HG02970 (cell line): ENCODE data around the gene DCLK1.

Experiments
- ATAC-seq: cut with Tn5 transposase; IDR thresholded peaks from one replicate; pipeline ENCODE4 v1.9.1; 2021; ENCODE audit warnings: mild to moderate bottlenecking, moderate library complexity, moderate number of reproducible peaks; ENCODE audit not compliant: unreplicated experiment, low FRiP score

DCLK1 gene

GRCh38 chr13:35961002-35961401 is 170.2 kb downstream of the DCLK1 start:
- no peak for ATAC-seq

GRCh38 chr13:35957996-35958395 is 173.2 kb downstream of the DCLK1 start:
- no peak for ATAC-seq

- no peak for ATAC-seq
These were observed 173.9 kb downstream of the DCLK1 start for GRCh38 chr13:35957241-35957731.

- no peak for ATAC-seq
These were observed 175.1 kb downstream of the DCLK1 start for GRCh38 chr13:35956074-35956473.

- ATAC-seq, result no peak
These were observed 177.0 kb downstream of the DCLK1 start for GRCh38 chr13:35954207-35954560.

- ATAC-seq, result no peak
These were observed 177.5 kb downstream of the DCLK1 start for GRCh38 chr13:35953537-35954206.

GRCh38 chr13:35947315-35947714 is 183.9 kb downstream of the DCLK1 start:
- no peak for ATAC-seq

GRCh38 chr13:35945368-35945767 is 185.8 kb downstream of the DCLK1 start:
- ATAC-seq, result no peak

- no peak for ATAC-seq
These were observed 189.8 kb downstream of the DCLK1 start for GRCh38 chr13:35941374-35941773.

GRCh38 chr13:35940734-35941133 is 190.4 kb downstream of the DCLK1 start:
- ATAC-seq, result no peak

- no peak for ATAC-seq
These were observed 194.8 kb downstream of the DCLK1 start for GRCh38 chr13:35936246-35936978.

- ATAC-seq, result no peak
These were observed 200.2 kb downstream of the DCLK1 start for GRCh38 chr13:35930665-35931631.

GRCh38 chr13:35927567-35928021 is 203.6 kb downstream of the DCLK1 start:
- ATAC-seq, result no peak

- no peak for ATAC-seq
These were observed 204.2 kb downstream of the DCLK1 start for GRCh38 chr13:35926859-35927530.

- no peak for ATAC-seq
These were observed 205.5 kb downstream of the DCLK1 start for GRCh38 chr13:35925669-35926068.

GRCh38 chr13:35923347-35923746 is 207.8 kb downstream of the DCLK1 start:
- no peak for ATAC-seq

- ATAC-seq, result no peak
These were observed 210.4 kb downstream of the DCLK1 start for GRCh38 chr13:35920816-35921215.

GRCh38 chr13:35917942-35918645 is 213.1 kb downstream of the DCLK1 start:
- no peak for ATAC-seq

GRCh38 chr13:35917252-35917941 is 213.8 kb downstream of the DCLK1 start:
- no peak for ATAC-seq
